ENCODE measurements around the gene BACH2. TPM values are rescaled to one million over a fixed set of nuclear protein-coding genes. Genes with fewer than 3 reads are reported as not detected.
A peak's percentile ranks its signal among the peaks of the same experiment; 100 is the strongest.

BACH2 gene
- total and polyA plus RNA-seq, 2 experiments from 2014 or later: 1.6 to 5.7 TPM

- Histone ChIP-seq H3K36me3 (ENCODE audit: insufficient read depth) (no peaks in the 10 kb centered on the region), H3K4me3 (no peak overlapping the region), H4K20me1 (replicated peaks; ENCODE audit: insufficient read depth) (no peaks in the 10 kb centered on the region), H3K4me2 (no peak overlapping the region), H3F3A (replicated peaks; ENCODE audit: low read depth) (no peaks in the 10 kb centered on the region), H3K27ac (ENCODE audit: low read depth) (no peak overlapping the region), H3K27me3 (ENCODE audit: insufficient read depth) (no peaks in the 10 kb centered on the region), H3K9me2 (ENCODE audit: insufficient read depth) (no peaks in the 10 kb centered on the region), H3K79me2 (replicated peaks; ENCODE audit: insufficient read depth) (no peaks in the 10 kb centered on the region), H2AFZ (peak overlapping the region; percentile 84; the same call in 1 of the 2 replicates), H3K4me1 (ENCODE audit: insufficient read depth) (no peaks in the 10 kb centered on the region)
- peaks cover 5% of the 10 kb centered on the region for H3K4me1 Mint-ChIP-seq
- no peak overlapping the region for H3K27ac Mint-ChIP-seq
- no peak for TF ChIP-seq JUNB (IDR thresholded peaks at IDR 0.05; ENCODE audit: unreplicated experiment)
- no peak for TF ChIP-seq REST (IDR thresholded peaks at IDR 0.05; ENCODE audit: unreplicated experiment)
- no peak for TF ChIP-seq ZNF114 (CRISPR knock-in tag; IDR thresholded peaks at IDR 0.05)
- no peak for TF ChIP-seq CREB1 (CRISPR knock-in tag; IDR thresholded peaks at IDR 0.05; ENCODE audit: low read depth)
- no peak for TF ChIP-seq NANOG (IDR thresholded peaks at IDR 0.05; ENCODE audit: borderline replicate concordance)
- no peak for TF ChIP-seq CTCF (conservative IDR thresholded peaks at IDR 0.05; ENCODE audit: low read depth in 2 of 2)
- TF ChIP-seq ZNF331 (CRISPR knock-in tag; IDR thresholded peaks at IDR 0.05; ENCODE audit: low read depth): no peak
- no peak for TF ChIP-seq ETS1 (IDR thresholded peaks at IDR 0.05)
- TF ChIP-seq ZNF462 (CRISPR knock-in tag; IDR thresholded peaks at IDR 0.05): no peak
- no peak for TF ChIP-seq POLR2AphosphoS5 (IDR thresholded peaks at IDR 0.05; ENCODE audit: low read depth)
- TF ChIP-seq EZH2 (IDR thresholded peaks at IDR 0.05; ENCODE audit: low read depth, unreplicated experiment): no peak
- no peak for TF ChIP-seq STAT1 (IDR thresholded peaks at IDR 0.05; ENCODE audit: unreplicated experiment)
- TF ChIP-seq EZH2phosphoT487 (IDR thresholded peaks at IDR 0.05; ENCODE audit: unreplicated experiment): no peak
- H3K9me3 Mint-ChIP-seq: peaks cover 5% of the 10 kb centered on the region; the same call in 1 of the 3 replicates
- H3K4me3 Mint-ChIP-seq: no peak overlapping the region
- peaks cover 6% of the 10 kb centered on the region for H3K27me3 Mint-ChIP-seq (ENCODE audit: insufficient read depth, low read depth, poor library complexity)
- DNase-seq (ENCODE audit: low spot score) (no peak), ATAC-seq (peak; percentile 65)
- no peaks in the 10 kb centered on the region for H3K36me3 Mint-ChIP-seq (ENCODE audit: low read depth)
Measured at GRCh38 chr6:89917801-89918366, 378.8 kb downstream of the BACH2 start.

All from GM23338 (cell line).